GM10847 (cell line): ENCODE results near the gene DUSP28.
A peak's percentile ranks its signal among the peaks of the same experiment; 100 is the strongest.

Experiments
- POLR2A ChIP-seq: IDR thresholded peaks from 2 replicates; pipeline ENCODE4 v1.6.1; 2011; ENCODE audit not compliant: insufficient read length; ENCODE audit errors: extremely low read depth

DUSP28 gene

GRCh38 chr2:240585101-240585500 lies 24.9 kb downstream of the DUSP28 start:
- no peak for TF ChIP-seq POLR2A

GRCh38 chr2:240585681-240586197 lies 25.6 kb downstream of the DUSP28 start:
- TF ChIP-seq POLR2A: no peak

- peak; percentile 72 for TF ChIP-seq POLR2A
These were observed 26.2 kb downstream of the DUSP28 start, which contains the start of gene CAPN10 for GRCh38 chr2:240586198-240586918. TSS of gene CAPN10 (plus strand) at chr2:240586734. CDS start at chr2:240586912, 178 bp downstream.

GRCh38 chr2:240586919-240587800 lies 27.0 kb downstream of the DUSP28 start:
- TF ChIP-seq POLR2A: no peak

- no peak for TF ChIP-seq POLR2A
These were observed 28.0 kb downstream of the DUSP28 start for GRCh38 chr2:240588006-240588655.

GRCh38 chr2:240588669-240589068 lies 28.5 kb downstream of the DUSP28 start:
- TF ChIP-seq POLR2A: no peak

GRCh38 chr2:240589375-240589774 lies 29.2 kb downstream of the DUSP28 start:
- TF ChIP-seq POLR2A: no peak

- TF ChIP-seq POLR2A: no peak
These were observed 29.8 kb downstream of the DUSP28 start for GRCh38 chr2:240589850-240590525.

- TF ChIP-seq POLR2A: no peak
These were observed 30.5 kb downstream of the DUSP28 start for GRCh38 chr2:240590681-240591111.

- TF ChIP-seq POLR2A: no peak
These were observed 31.1 kb downstream of the DUSP28 start for GRCh38 chr2:240591226-240591625.

- TF ChIP-seq POLR2A: no peak
These were observed 31.6 kb downstream of the DUSP28 start for GRCh38 chr2:240591784-240592183.

- TF ChIP-seq POLR2A: no peak
These were observed 33.0 kb downstream of the DUSP28 start for GRCh38 chr2:240593026-240593702.

- no peak for TF ChIP-seq POLR2A
These were observed 33.7 kb downstream of the DUSP28 start for GRCh38 chr2:240593703-240594451.

- TF ChIP-seq POLR2A: no peak
These were observed 34.6 kb downstream of the DUSP28 start for GRCh38 chr2:240594511-240595380.
